Left colon (tissue), 2 donors: ENCODE measurements around the gene ARNT2. TPM values are rescaled to one million over a fixed set of nuclear protein-coding genes. Genes with fewer than 3 reads are reported as not detected.

Source experiments
- ATAC-seq: fragments of 200-7000 bp; cut with Tn5 transposase; one replicate; pipeline ENCODE4 v1.9.1; 2020; ENCODE audit warnings: mild to moderate bottlenecking, moderate library complexity
- DNase-seq, 2 donors: peaks; one replicate each; pipeline ENCODE4 v3.0.0-alpha.2; 2020
- intact Hi-C, 2 donors: fragments of 100-400 bp; cut with DNase I in 1 of 2; cut with micrococcal nuclease in 1 of 2; formaldehyde crosslinking; loops; one replicate each; pipeline versions ENCODE4 v1.11.2 to v1.14.0; 2022; cut with DNase I, micrococcal nuclease
- total RNA-seq, 2 donors: library from RNA; stranded (reverse); fragmentation: NEBNext Ultra II Directional; extraction: Animal tissue kit (Norgen Biotek cat#: 25700); gene quantifications; one replicate each; pipeline ENCODE4 v1.2.1, GENCODE V29; 2021
- donor health status: DM: no; HTN: no; CAD: no.
- donor health status: DM: yes; HTN: yes; CAD: no.

The ARNT2 gene
- total RNA-seq, 2 donors from 2014 or later = 2.0 to 4.9 TPM

GRCh38 chr15:80557441-80558234, 153.5 kb downstream of the ARNT2 start:
- intact Hi-C loops = no loop called here
- ATAC-seq = no peak
- no peak for DNase-seq

- ATAC-seq (no peak), DNase-seq (no peak)
- intact Hi-C loops = no loop called here
These were observed 154.6 kb downstream of the ARNT2 start for GRCh38 chr15:80558631-80559319.

GRCh38 chr15:80559320-80559693, 155.1 kb downstream of the ARNT2 start:
- intact Hi-C loops = no loop called here
- DNase-seq = no peak
- no peak for ATAC-seq

- DNase-seq = no peak
- ATAC-seq = no peak
- intact Hi-C loops = no loop called here
These were observed 155.6 kb downstream of the ARNT2 start for GRCh38 chr15:80559761-80560160.

- intact Hi-C loops = no loop called here
- DNase-seq (no peak), ATAC-seq (no peak)
These were observed 156.6 kb downstream of the ARNT2 start for GRCh38 chr15:80560601-80561400.

- DNase-seq (no peak), ATAC-seq (no peak)
- intact Hi-C loops = no loop called here
These were observed 157.3 kb downstream of the ARNT2 start for GRCh38 chr15:80561500-80561899.

- DNase-seq = no peak
- intact Hi-C loops = no loop called here
- ATAC-seq = no peak
These were observed 157.9 kb downstream of the ARNT2 start for GRCh38 chr15:80562033-80562432.

GRCh38 chr15:80562846-80563245, 158.7 kb downstream of the ARNT2 start:
- intact Hi-C loops = no loop called here
- ATAC-seq (no peak), DNase-seq (no peak)

GRCh38 chr15:80563372-80563997, 159.3 kb downstream of the ARNT2 start:
- ATAC-seq (no peak), DNase-seq (no peak)
- intact Hi-C loops = no loop called here

- no peak for DNase-seq
These were observed 159.9 kb downstream of the ARNT2 start for GRCh38 chr15:80564056-80564455.

GRCh38 chr15:80565398-80565797, 161.2 kb downstream of the ARNT2 start:
- no peak for ATAC-seq
- intact Hi-C loops = loop anchor here in 1 of 2 donors (5.0 kb wide), 1 partner anchor 212 kb away; the partner anchor contains the start of gene CEMIP
- no peak for DNase-seq

More at GRCh38 chr15:80564056-80564455, 159.9 kb downstream of the ARNT2 start:
- no peak for ATAC-seq
- intact Hi-C loops = no loop called here

GRCh38 chr15:80565988-80566387, 161.8 kb downstream of the ARNT2 start:
- intact Hi-C loops = loop anchor here in 1 of 2 donors (5.0 kb wide), 1 partner anchor 211 kb away; the partner anchor contains the start of gene CEMIP
- ATAC-seq (no peak), DNase-seq (no peak)

GRCh38 chr15:80567721-80568157, 163.6 kb downstream of the ARNT2 start:
- ATAC-seq (peak; percentile 94), DNase-seq (peak; percentile 41)
- intact Hi-C loops = loop anchor here in 1 of 2 donors (5.0 kb wide), 1 partner anchor 210 kb away; the partner anchor contains the start of gene CEMIP

GRCh38 chr15:80568298-80568697, 164.1 kb downstream of the ARNT2 start:
- no peak for DNase-seq
- ATAC-seq = no peak
- intact Hi-C loops = loop anchor here in 1 of 2 donors (5.0 kb wide), 1 partner anchor 209 kb away; the partner anchor contains the start of gene CEMIP

GRCh38 chr15:80568876-80569605, 164.9 kb downstream of the ARNT2 start:
- ATAC-seq = no peak

GRCh38 chr15:80569656-80570055, 165.5 kb downstream of the ARNT2 start:
- ATAC-seq (no peak), DNase-seq (no peak)
- intact Hi-C loops = loop anchor here in 1 of 2 donors (5.0 kb wide), 1 partner anchor 208 kb away; the partner anchor contains the start of gene CEMIP

More at GRCh38 chr15:80568876-80569605, 164.9 kb downstream of the ARNT2 start:
- intact Hi-C loops = loop anchor here in 1 of 2 donors (5.0 kb wide), 1 partner anchor 208 kb away; the partner anchor contains the start of gene CEMIP
- no peak for DNase-seq

GRCh38 chr15:80570553-80570952, 166.4 kb downstream of the ARNT2 start:
- DNase-seq (no peak), ATAC-seq (no peak)
- intact Hi-C loops = no loop called here

- intact Hi-C loops = no loop called here
- no peak for DNase-seq
- no peak for ATAC-seq
These were observed 168.2 kb downstream of the ARNT2 start for GRCh38 chr15:80572337-80572736.
